T-cell (primary cell): ENCODE data around the gene C22orf23. TPM values are rescaled to one million over a fixed set of nuclear protein-coding genes. Genes with fewer than 3 reads are reported as not detected.

Experiments used
- ATAC-seq, 4 experiments: fragments of 200-7000 bp in 3 of 4; fragments of 150-1000 bp in 1 of 4; cut with Tn5 transposase; replicated peaks in 1 of 4; 1 replicate in 3 of 4; 2 replicates in 1 of 4; pipeline ENCODE4 v1.10.0; 2021; ENCODE audit warnings: moderate library complexity in 3 of 4, mild to moderate bottlenecking in 2 of 4, moderate number of reproducible peaks in 1 of 4
- CTCF ChIA-PET, 2 donors: fragments of 300-600 bp; sonication (Branson Sonifier 250); formaldehyde crosslinking; loops; one replicate each; lab custom pipeline; 2022; ENCODE audit warnings: antibody characterized with exemption in 2 of 2; lab: Charles Lee
- POLR2A ChIA-PET, 2 donors: fragments of 300-600 bp; sonication (Branson Sonifier 250); formaldehyde crosslinking; loops; one replicate each; lab custom pipeline; 2022; ENCODE audit warnings: antibody characterized with exemption in 2 of 2; lab: Charles Lee
- DNase-seq, 35 experiments: peaks; one replicate each; pipeline versions ENCODE4 v3.0.0 to v3.0.0-alpha.2; 2013 to 2023
- H3K27ac ChIP-seq: one replicate; pipeline ENCODE4 v1.5.1; 2013; ENCODE audit warnings: low read length
- H3K27me3 ChIP-seq, 2 experiments: replicated peaks in 1 of 2; 1 replicate in 1 of 2; 2 replicates in 1 of 2; pipeline versions ENCODE4 v1.6.1 to v1.7.0; 2013; ENCODE audit warnings: low read length in 1 of 2, mixed read lengths in 1 of 2; ENCODE audit not compliant: control insufficient read depth in 2 of 2, insufficient read depth in 2 of 2; ENCODE audit errors: extremely low read depth in 1 of 2
- H3K36me3 ChIP-seq, 2 donors: 1 replicate in 1 of 2; 2 replicates in 1 of 2; pipeline versions ENCODE4 v1.6.1 to v1.7.0; 2013; ENCODE audit warnings: low read length in 1 of 2; ENCODE audit not compliant: control insufficient read depth in 2 of 2, insufficient read depth in 1 of 2; ENCODE audit errors: extremely low read depth in 1 of 2
- H3K4me1 ChIP-seq, 2 experiments: 1 replicate in 1 of 2; 2 replicates in 1 of 2; pipeline versions ENCODE4 v1.6.1 to v1.7.0; 2013; ENCODE audit warnings: low read length in 2 of 2, mixed read lengths in 1 of 2; ENCODE audit not compliant: insufficient read depth in 2 of 2, control insufficient read depth in 1 of 2; ENCODE audit errors: extremely low read depth in 1 of 2
- H3K4me3 ChIP-seq, 2 donors: 1 replicate in 1 of 2; 2 replicates in 1 of 2; pipeline versions ENCODE4 v1.5.1 to v1.7.0; 2013; ENCODE audit warnings: mild to moderate bottlenecking in 2 of 2, low read length in 1 of 2, moderate library complexity in 1 of 2; ENCODE audit not compliant: control insufficient read depth in 1 of 2; ENCODE audit errors: extremely low read depth in 1 of 2
- H3K9me3 ChIP-seq: 2 replicates; pipeline ENCODE4 v1.7.0; 2013
- H3K27ac Mint-ChIP-seq, 2 donors: one replicate each; pipeline ENCODE4 v1.8.0; 2020 to 2021; ENCODE audit warnings: mild to moderate bottlenecking in 2 of 2, mixed read lengths in 2 of 2
- H3K27me3 Mint-ChIP-seq, 2 donors: one replicate each; pipeline ENCODE4 v1.8.0; 2021 to 2022; ENCODE audit warnings: mixed read lengths in 2 of 2
- H3K36me3 Mint-ChIP-seq: one replicate; pipeline ENCODE4 v1.8.0; 2021; ENCODE audit warnings: mixed read lengths
- H3K4me1 Mint-ChIP-seq, 3 donors: one replicate each; pipeline ENCODE4 v1.8.0; 2020 to 2022; ENCODE audit warnings: mixed read lengths in 3 of 3, mild to moderate bottlenecking in 1 of 3
- H3K4me3 Mint-ChIP-seq, 3 donors: one replicate each; pipeline ENCODE4 v1.8.0; 2020 to 2022; ENCODE audit warnings: mild to moderate bottlenecking in 3 of 3, mixed read lengths in 3 of 3, moderate library complexity in 3 of 3
- H3K9me3 Mint-ChIP-seq, 3 donors: one replicate each; pipeline ENCODE4 v1.8.0; 2020 to 2022; ENCODE audit warnings: mixed read lengths in 3 of 3
- WGBS: methylation state at CpG from one replicate; pipeline ENCODE4 v1.1.5; 2013; ENCODE audit warnings: missing lambda C conversion rate; ENCODE audit not compliant: insufficient coverage; 5-methylcytosine and 5-hydroxymethylcytosine counted together
- total RNA-seq, 35 experiments: library from RNA in 6 of 35; stranded (reverse) in 6 of 35; fragments of 120-200 nt in 1 of 35; gene quantifications; one replicate each; pipeline versions ENCODE4 v1.2.1 to v1.2.4 and lab custom pipeline; 2013 to 2026

Gene C22orf23
- total RNA-seq, 5 donors from 2014 or later (not counting 1 experiment from before 2014, with no cell fraction given), result not detected

- DNase-seq, result no peak
- Mint-ChIP-seq H3K4me1 (peaks cover 3 to 14% (median 5%) of the 10 kb centered on the region in 3 donors), H3K4me3 (no peak overlapping the region), H3K9me3 (no peaks in the 10 kb centered on the region), H3K36me3 (peaks cover 37% of the 10 kb centered on the region), H3K27me3 (no peaks in the 10 kb centered on the region), H3K27ac (no peak overlapping the region)
- ChIA-PET POLR2A (interaction anchor here in 1 of 2 donors (0.6 kb wide), 1 partner anchor 161 kb away, joined by 4 read pairs; the partner anchor contains the start of gene GCAT), CTCF (interaction anchor here in 1 of 2 donors (1.0 kb wide), 1 partner anchor 15 kb away, joined by 3 read pairs; the partner anchor contains the start of gene POLR2F)
- Histone ChIP-seq H3K4me1 (no peaks in the 10 kb centered on the region), H3K27ac (no peak overlapping the region), H3K27me3 (no peaks in the 10 kb centered on the region), H3K9me3 (no peaks in the 10 kb centered on the region), H3K36me3 (peaks cover 24 to 43% of the 10 kb centered on the region in 2 donors), H3K4me3 (no peak overlapping the region)
- ATAC-seq, result no peak
- WGBS, result 100% methylated on average over 3 of the region's 5 CpGs
Measured at GRCh38 chr22:37968452-37969251, 15.3 kb upstream of the C22orf23 start.

GRCh38 chr22:37967637-37968451 lies 14.4 kb upstream of the C22orf23 start:
- H3K4me1 Mint-ChIP-seq, result peaks cover 3 to 14% (median 5%) of the 10 kb centered on the region in 3 donors
- ChIA-PET CTCF (interaction anchor here in 1 of 2 donors (1.0 kb wide), 1 partner anchor 14 kb away, joined by 3 read pairs; the partner anchor contains the start of gene POLR2F), POLR2A (no interaction called here)
- Histone ChIP-seq H3K27ac (no peak overlapping the region), H3K27me3 (no peaks in the 10 kb centered on the region), H3K4me3 (no peak overlapping the region), H3K9me3 (no peaks in the 10 kb centered on the region), H3K4me1 (no peaks in the 10 kb centered on the region), H3K36me3 (peaks cover 24 to 44% of the 10 kb centered on the region in 2 donors)
- H3K9me3 Mint-ChIP-seq, result no peaks in the 10 kb centered on the region
- no peak overlapping the region for H3K4me3 Mint-ChIP-seq
- DNase-seq (no peak), ATAC-seq (no peak)
- 91% methylated on average over 8 of the region's 14 CpGs for WGBS
- H3K27ac Mint-ChIP-seq, result no peak overlapping the region
- H3K36me3 Mint-ChIP-seq, result peaks cover 37% of the 10 kb centered on the region
- H3K27me3 Mint-ChIP-seq, result no peaks in the 10 kb centered on the region

GRCh38 chr22:37967147-37967546 lies 13.7 kb upstream of the C22orf23 start:
- POLR2A ChIA-PET, result no interaction called here
- H3K27me3 Mint-ChIP-seq, result no peaks in the 10 kb centered on the region
- no peak overlapping the region for H3K27ac ChIP-seq
- no peaks in the 10 kb centered on the region for H3K9me3 Mint-ChIP-seq
- no peak overlapping the region for H3K4me3 ChIP-seq
- H3K4me3 Mint-ChIP-seq, result no peak overlapping the region
- no peaks in the 10 kb centered on the region for H3K27me3 ChIP-seq
- no peak for ATAC-seq
- H3K4me1 Mint-ChIP-seq, result peaks cover 3 to 14% (median 5%) of the 10 kb centered on the region in 3 donors
- peaks cover 40% of the 10 kb centered on the region for H3K36me3 Mint-ChIP-seq
- CTCF ChIA-PET, result interaction anchor here in 1 of 2 donors (1.0 kb wide), 1 partner anchor 13 kb away, joined by 3 read pairs; the partner anchor contains the start of gene POLR2F
- peaks cover 27 to 45% of the 10 kb centered on the region in 2 donors for H3K36me3 ChIP-seq
- WGBS, result no CpG with 5 or more reads among the region's 1 CpG
- H3K9me3 ChIP-seq, result no peaks in the 10 kb centered on the region
- DNase-seq, result no peak
- H3K4me1 ChIP-seq, result no peaks in the 10 kb centered on the region
- H3K27ac Mint-ChIP-seq, result no peak overlapping the region

GRCh38 chr22:37965940-37966664 lies 12.7 kb upstream of the C22orf23 start:
- H3K4me3 Mint-ChIP-seq, result no peak overlapping the region
- H3K9me3 Mint-ChIP-seq, result no peaks in the 10 kb centered on the region
- H3K27me3 Mint-ChIP-seq, result no peaks in the 10 kb centered on the region
- ATAC-seq (no peak), DNase-seq (no peak)
- H3K4me1 ChIP-seq, result no peaks in the 10 kb centered on the region
- 87% methylated on average over 5 of the region's 9 CpGs for WGBS
- no peak overlapping the region for H3K27ac Mint-ChIP-seq
- H3K4me3 ChIP-seq, result no peak overlapping the region
- no peak overlapping the region for H3K27ac ChIP-seq
- H3K27me3 ChIP-seq, result no peaks in the 10 kb centered on the region
- peaks cover 47% of the 10 kb centered on the region for H3K36me3 Mint-ChIP-seq
- no peaks in the 10 kb centered on the region for H3K9me3 ChIP-seq
- H3K4me1 Mint-ChIP-seq, result peaks cover 3 to 9% (median 4%) of the 10 kb centered on the region in 3 donors
- POLR2A ChIA-PET, result interaction anchor here in 1 of 2 donors (0.7 kb wide), 1 partner anchor 301 kb away, joined by 3 read pairs; no protein-coding TSS in a partner anchor
- H3K36me3 ChIP-seq, result peaks cover 34 to 55% of the 10 kb centered on the region in 2 donors
- CTCF ChIA-PET, result interaction anchor here in 1 of 2 donors (0.6 to 2.0 kb wide), 3 partner anchors 12 to 694 kb away, joined by 3 to 13 read pairs (median 3); partner anchors contain the start of genes C22orf23 and POLR2F

- H3K27ac Mint-ChIP-seq, result no peak overlapping the region
- H3K4me3 ChIP-seq, result no peak overlapping the region
- no peaks in the 10 kb centered on the region for H3K9me3 Mint-ChIP-seq
- no peaks in the 10 kb centered on the region for H3K4me1 ChIP-seq
- ChIA-PET CTCF (no interaction called here), POLR2A (no interaction called here)
- no peaks in the 10 kb centered on the region for H3K9me3 ChIP-seq
- no peak overlapping the region for H3K4me3 Mint-ChIP-seq
- peaks cover 48% of the 10 kb centered on the region for H3K36me3 Mint-ChIP-seq
- H3K27me3 Mint-ChIP-seq, result no peaks in the 10 kb centered on the region
- no peaks in the 10 kb centered on the region for H3K27me3 ChIP-seq
- no peak for ATAC-seq
- no peak overlapping the region for H3K27ac ChIP-seq
- H3K36me3 ChIP-seq, result peaks cover 10 to 67% of the 10 kb centered on the region in 2 donors
- WGBS, result no CpG with 5 or more reads among the region's 4 CpGs
- DNase-seq, result no peak
- H3K4me1 Mint-ChIP-seq, result peaks cover 23 to 32% (median 25%) of the 10 kb centered on the region in 3 donors
Measured at GRCh38 chr22:37961062-37961461, 7.7 kb upstream of the C22orf23 start.
